DMS 273 (cell line): Measurements from ENCODE around the gene FGG.

Source experiments
- DNase-seq: peaks from one replicate; lab custom pipeline; 2025; ENCODE audit not compliant: unreplicated experiment; lab: John Stamatoyannopoulos, UW

Gene FGG

GRCh38 chr4:154588198-154588597 lies 24.3 kb downstream of the FGG start:
- DNase-seq: no peak

GRCh38 chr4:154586296-154587033 lies 26.0 kb downstream of the FGG start:
- no peak for DNase-seq

- no peak for DNase-seq
Measured at GRCh38 chr4:154585369-154586018, 27.0 kb downstream of the FGG start.

- DNase-seq: no peak
Measured at GRCh38 chr4:154584259-154584658, 28.2 kb downstream of the FGG start.

GRCh38 chr4:154583677-154584076 lies 28.8 kb downstream of the FGG start:
- no peak for DNase-seq

- DNase-seq: no peak
Measured at GRCh38 chr4:154583230-154583629, 29.2 kb downstream of the FGG start.

GRCh38 chr4:154582723-154583122 lies 29.7 kb downstream of the FGG start:
- DNase-seq: no peak

GRCh38 chr4:154579927-154580326 lies 32.5 kb downstream of the FGG start:
- DNase-seq: no peak

- DNase-seq: no peak
Measured at GRCh38 chr4:154578919-154579318, 33.5 kb downstream of the FGG start.

- DNase-seq: no peak
Measured at GRCh38 chr4:154577324-154577723, 35.1 kb downstream of the FGG start.

GRCh38 chr4:154574311-154574710 lies 38.1 kb downstream of the FGG start:
- no peak for DNase-seq

GRCh38 chr4:154573190-154573870 lies 39.1 kb downstream of the FGG start:
- no peak for DNase-seq

GRCh38 chr4:154569584-154569983 lies 42.9 kb downstream of the FGG start:
- no peak for DNase-seq

GRCh38 chr4:154569028-154569427 lies 43.4 kb downstream of the FGG start:
- DNase-seq: no peak

GRCh38 chr4:154566639-154567204 lies 45.7 kb downstream of the FGG start:
- DNase-seq: no peak

GRCh38 chr4:154565704-154566103 lies 46.8 kb downstream of the FGG start:
- DNase-seq: no peak

GRCh38 chr4:154564311-154564710 lies 48.1 kb downstream of the FGG start:
- no peak for DNase-seq

GRCh38 chr4:154562697-154563254 lies 49.7 kb downstream of the FGG start, which contains the start of gene FGB:
FGB (plus strand) TSS chr4:154563011; CDS start chr4:154563019, 8 bp downstream.
- no peak for DNase-seq

- no peak for DNase-seq
Measured at GRCh38 chr4:154560824-154561231, 51.6 kb downstream of the FGG start.

- DNase-seq: no peak
Measured at GRCh38 chr4:154560419-154560801, 52.0 kb downstream of the FGG start.
